ENCODE results near the gene NPDC1.

The NPDC1 gene

DNA sequence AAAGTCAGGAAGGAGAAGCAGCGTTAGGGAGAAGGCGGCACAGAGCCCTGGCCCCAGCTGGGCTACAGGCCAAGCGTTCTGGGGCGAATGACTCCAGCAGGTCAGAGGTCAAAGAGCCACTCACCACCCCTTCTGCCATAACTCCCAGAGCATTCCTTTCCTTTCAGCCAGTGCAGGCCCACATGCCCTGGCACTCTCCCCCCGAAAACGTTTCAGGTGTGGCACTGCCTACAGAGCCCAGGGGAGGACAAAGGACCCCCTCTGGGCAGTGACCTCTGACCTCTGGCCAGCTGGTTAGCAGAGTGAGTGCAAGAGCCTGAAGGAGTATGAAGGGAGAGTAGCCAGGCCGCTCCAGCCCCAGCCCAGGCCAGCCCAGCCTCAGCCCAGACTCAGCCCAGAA, 22.8 kb downstream of the NPDC1 start:
- no peak for DNase-seq

DNA sequence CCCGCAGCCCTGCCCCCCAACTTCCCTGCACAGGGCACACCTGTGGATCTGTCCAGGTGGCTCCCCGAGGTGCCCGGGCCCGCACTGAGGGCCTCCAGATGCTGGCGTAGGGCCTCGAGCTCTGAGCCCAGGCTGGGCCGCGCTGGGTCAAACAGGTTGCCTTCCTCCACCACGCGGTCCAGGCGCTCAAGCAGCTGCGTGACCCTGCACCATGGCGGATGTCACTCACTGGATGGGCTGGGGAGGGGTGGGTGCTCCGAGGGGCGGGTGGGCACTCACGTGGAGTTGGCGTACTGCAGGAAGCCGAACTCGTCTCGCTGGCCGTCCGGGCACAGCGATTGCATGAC, 23.3 kb downstream of the NPDC1 start:
- DNase-seq: no peak

DNA sequence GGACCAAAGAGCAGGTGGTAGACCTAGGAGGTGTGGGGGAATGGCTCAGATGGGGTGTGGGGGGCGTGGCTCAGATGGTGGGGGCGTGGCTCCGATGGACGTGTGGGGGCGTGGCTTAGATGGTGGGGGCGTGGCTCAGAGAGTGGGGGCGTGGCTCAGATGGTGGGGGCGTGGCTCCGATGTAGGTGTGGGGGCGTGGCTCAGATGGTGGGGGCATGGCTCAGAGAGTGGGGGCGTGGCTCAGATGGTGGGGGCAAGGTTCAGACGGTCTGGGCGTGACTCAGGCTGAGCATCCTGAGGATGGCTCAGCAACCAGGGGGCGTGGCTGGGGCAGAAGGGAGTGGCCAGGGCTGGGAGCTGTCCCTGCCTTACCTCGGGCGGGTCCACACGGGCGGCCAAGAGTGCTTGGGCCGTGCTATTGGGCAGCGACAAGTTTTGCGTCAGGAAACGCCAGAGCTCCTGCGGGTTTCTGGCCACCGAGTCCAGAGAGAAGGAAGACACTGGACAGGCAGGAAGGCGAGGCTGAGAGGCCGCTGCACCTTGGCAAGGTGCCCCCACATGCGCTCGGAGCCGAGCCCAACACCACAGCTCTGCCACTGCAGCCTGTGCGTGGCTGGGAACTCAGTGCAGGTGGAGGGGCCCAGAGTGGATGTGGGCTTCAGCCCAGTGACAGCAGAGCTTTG, 23.9 kb downstream of the NPDC1 start:
- no peak for DNase-seq

DNA sequence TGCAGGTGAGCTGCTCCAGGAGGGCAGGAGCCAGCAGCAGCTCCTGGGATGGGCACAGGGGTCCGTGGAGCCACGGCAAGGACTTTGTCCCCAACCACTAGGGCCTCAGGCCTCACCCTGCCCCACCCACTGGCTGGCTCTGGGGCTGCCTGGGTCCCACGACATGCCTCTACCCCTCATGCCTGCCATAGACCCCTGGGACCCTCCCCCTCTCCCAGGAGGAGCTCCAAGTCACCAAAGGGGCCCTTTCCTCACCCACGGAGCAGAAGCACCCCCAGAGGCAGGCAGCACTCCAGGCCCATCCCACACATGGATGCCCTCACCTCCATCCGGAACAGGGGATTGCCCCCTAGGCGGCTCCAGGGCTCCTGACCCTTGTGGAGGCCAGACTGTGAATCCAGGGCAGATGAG, 24.4 kb downstream of the NPDC1 start:
- no peak for DNase-seq

DNA sequence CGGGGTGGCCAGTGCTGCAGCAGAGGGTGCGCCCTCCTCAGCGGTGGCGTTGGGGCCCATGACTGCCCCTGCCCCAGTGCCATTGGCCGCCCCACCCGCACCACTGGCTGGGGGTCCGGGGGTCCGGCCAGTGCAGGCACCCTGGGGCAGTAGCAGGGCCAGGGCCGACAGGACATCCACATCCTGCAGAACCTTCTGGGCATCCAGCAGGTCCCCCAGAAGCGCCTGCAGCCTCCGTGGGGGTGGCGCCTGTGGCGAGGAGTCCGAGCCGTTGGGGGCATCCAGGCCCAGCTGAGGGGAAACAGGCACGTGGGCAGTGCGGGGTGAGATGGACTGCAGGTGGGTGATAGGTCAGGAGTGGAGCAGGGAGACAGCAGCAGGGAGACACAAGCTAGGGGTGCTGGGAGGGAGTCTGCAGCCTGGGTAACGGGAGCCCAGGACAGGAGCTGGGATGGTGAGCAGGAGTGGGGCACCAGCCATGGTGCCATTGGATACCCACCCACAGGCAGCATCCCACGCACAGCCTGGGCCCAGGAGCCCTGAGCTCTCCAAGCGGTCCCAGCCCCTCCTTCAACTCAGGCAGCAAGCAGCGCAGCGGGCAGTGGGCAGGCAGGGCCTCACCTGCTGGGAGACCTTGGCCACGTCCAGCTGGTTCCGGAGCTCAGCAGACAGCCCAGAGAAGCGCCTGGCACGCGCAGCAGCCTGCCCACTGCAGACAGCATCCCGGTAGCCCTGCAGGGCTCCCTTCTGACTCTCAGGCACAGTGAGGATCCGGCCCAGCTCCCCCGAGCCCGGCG, 25.0 kb downstream of the NPDC1 start:
- no peak for DNase-seq

DNA sequence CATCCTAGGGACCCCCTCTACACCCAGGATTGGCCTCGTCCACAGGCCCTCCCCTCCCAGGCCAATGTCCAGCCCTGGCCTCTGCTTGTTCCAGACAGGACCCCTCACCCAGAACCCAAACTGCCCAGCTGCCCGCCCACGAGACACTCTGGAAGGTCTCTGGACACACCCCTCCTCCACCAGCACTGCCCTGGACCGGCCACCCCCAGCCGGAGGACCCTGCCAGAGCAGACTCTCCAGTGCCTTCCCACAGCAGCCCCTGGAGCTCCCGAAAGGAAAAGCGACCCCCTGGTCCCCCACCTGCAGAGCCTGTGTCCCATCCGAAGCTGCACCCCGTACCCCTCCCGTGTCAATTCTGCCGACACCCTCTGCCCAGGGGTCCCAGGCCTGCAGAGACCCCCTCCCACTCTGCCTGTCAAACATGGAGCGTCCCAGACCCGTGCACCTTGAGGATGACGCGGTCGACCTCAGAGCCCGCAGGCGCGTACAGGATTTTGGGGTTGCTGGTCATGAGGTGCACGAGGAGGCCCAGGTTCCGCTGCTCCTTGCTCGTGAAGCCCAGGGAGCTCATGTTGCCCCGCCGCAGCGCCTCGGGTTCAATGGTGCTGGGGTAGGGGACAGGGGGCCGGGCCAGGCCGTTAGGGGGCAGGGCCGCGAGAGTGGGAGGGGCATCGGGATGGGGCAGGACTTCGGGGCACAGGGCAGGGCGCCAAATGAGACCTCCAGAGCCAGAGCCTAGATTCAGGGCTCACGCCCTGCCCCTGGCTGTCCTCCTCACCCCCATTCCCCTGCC, 25.9 kb downstream of the NPDC1 start:
- DNase-seq: no peak

DNA sequence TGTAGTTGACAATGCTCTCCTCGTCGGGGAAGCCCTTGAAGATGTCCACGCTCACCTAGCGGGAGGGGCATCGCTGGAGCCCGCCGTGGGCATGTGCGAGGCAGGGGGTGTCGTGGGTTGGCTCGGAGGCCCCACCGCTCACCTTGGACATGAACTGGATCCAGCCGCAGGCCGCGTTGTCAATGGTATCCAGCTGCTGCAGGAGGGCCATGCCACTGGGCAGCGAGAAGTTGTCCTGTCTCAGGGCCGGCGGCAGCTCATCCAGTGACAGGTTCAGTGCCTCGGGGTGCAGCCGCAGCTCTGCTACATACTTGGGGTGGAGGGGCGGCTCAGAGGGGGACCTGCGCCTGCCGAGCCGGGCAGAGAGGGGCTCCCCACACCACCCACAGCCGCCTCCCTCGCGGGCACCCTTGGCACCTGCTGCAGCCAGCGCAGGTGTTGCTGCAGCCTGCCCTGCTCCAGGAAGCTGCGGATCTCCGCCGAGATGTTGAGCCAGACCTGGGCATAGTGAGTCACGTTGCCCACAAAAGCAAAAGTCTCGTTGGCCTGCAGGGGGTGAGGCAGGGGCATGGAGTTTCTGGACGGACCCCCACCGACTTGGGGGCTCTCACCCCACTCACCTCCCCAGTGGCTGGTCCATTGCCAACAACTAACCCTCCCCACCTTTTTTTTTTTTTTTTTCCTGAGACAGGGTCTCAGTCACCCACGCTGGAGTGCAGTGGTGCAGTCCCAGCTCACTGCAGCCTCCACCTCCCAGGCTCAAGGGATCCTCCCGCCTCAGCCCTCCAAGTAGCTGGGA, 27.0 kb downstream of the NPDC1 start:
- DNase-seq: no peak

DNA sequence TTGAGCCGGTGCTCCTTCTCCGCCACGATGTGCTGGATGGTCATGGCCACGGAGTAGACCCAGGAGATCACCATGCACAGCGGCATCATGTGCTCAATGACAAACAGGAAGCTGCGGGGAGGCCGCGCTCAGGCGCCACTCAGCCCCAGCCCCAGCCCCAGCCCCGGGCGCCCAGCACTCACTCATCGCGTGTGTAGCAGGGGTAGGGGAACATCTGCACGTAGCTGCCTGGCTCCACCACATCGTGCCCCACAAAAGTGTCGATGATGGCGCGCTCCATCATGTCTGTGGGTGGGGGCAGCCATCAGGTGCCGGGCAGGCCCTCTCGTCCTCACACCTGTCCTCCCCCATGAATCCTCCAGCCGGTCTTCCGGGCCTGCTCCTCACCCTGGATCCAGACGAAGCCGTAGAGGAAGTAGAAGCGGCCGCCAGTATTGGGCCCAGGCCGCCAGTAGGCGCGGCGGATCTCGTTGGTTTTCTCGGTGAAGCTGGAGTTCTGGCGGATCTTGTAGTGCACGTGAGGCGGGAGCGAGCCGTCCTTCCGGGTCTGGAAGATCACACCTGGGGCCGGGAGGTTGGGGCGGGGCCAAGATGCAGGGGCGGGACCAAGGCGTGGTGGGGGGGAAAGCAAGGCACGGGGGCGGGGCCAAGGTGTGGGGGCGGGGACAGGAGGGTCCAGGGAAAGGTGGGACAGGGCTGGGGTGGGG, 28.0 kb downstream of the NPDC1 start:
- DNase-seq: no peak

DNA sequence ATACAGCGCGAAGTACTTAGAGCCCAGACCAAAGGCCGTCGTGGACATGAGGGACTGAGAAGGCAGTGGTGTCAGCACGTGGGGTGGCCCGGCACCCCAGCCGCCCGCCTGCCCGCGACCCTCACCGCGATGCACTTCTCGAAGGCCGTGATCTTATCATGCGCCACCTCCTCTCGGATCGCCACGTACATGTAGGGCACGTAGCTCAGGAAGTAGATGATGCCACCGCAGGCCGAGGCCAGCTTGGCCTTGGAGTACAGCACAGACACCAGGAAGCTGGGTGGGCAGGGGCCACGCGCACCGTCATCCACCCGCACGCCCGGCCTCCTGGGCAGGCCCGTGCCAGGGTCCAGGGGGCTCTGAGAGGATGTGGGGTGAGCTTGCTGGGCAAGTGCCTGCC, 28.9 kb downstream of the NPDC1 start:
- DNase-seq: no peak

DNA sequence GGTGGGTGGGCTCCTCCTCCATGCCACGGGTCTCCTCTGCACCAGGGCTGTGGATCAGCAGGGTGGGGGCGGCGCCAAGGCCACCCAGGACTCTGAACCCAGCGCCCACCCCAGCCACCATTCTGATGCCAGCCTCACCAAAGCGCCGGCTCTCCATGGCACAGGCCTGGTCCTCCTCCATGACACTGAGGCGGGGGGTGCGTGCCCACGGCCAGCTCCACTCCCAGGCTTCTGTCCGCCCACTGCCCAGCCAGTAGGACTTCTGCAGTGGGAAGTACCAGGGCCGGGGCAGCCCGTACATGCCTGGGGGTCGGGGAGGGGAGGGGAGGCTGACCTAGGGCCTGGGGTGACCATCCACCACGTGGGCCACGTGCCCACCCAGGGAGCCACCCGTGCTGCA, 29.5 kb downstream of the NPDC1 start:
- no peak for DNase-seq

DNA sequence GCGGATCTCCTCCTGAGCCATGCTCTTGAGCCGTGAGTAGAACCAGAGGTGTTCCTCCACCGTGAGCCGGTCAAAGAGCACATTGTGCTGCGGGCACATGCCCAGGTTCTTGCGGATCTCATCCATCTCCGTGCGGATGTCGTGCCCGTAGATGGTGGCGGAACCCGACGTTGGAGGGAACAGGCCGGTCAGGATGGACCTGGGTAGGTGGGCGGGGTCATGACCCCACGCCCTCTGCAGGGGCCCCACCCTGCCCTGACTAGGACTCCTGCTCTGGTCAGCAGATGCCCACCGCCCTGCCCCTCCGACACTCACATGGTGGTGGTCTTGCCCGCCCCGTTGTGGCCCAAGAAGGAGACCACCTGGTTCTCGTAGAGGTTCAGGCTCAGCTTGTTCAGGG, 30.0 kb downstream of the NPDC1 start:
- DNase-seq: no peak

DNA sequence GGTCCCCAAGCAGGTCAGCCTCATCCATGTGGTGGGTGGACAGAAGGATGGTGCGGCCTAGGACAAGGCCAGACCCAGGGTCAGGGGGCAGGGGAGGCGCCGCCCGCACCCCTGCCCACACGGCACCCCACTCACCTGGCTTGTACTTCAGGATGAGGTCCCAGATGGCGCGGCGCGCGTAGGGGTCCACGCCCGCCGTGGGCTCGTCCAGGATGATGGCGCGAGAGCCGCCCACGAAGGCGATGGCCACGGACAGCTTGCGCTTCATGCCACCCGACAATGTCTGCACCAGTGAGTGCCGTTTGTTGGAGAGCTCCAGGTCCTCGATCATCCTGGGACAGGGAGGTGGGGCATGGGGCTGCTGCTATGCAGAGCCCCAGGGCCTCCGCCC, 30.4 kb downstream of the NPDC1 start:
- no peak for DNase-seq

DNA sequence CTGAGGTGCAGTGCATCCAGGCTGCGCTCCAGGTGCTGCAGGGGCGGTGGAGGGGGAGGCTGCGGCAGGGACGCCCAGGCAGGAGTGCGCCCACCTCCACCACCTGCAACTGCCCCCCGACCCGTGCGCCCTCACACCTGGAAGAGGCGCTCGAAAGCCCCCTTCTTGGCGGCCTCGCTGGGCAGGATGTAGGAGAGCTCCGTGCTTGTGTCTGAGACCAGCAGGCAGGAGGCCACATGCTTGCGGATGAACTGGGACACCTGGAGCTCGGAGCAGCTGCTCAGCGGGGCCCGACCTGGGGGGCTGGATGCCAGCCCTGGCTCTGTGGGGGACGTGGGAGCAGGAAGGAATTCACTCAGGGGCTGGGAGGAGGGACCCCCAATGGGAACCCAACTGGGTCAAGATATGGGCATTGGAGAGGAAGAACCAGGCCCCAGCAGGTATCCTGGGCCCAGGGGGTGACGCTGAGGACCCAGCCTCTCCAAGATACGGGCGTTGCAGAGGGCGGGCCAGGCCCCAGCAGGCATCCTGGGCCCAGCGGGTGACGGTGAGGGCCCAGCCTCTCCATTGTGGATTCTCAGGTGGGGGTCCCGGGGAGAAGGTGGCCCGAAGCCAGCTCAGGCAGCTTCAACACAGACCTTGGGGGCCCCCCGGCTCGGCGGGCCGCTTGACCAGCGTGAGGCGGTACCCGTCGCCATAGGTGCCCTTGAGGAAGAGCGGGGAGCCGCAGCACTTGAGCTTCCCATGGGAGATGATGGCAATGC, 31.0 kb downstream of the NPDC1 start:
- no peak for DNase-seq

DNA sequence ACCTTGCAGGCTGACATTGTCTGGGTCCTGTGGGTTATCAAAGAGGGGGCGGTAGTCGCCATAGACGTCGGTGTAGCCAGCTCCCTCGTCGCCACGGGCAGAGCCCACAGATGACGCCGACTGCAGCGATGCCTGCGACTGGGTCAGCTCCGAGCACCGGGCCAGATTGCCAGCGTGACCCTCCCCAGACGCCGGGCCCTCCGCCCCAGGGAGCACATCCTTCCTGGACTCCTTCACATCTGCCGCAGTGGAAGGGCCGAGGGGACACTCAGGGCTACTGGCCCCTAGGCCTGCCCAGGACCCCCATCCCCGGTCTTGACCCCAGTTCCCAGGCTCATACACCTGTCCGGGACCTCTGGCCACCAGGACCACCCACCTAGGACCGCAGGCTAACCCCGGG, 31.8 kb downstream of the NPDC1 start:
- DNase-seq: no peak

DNA sequence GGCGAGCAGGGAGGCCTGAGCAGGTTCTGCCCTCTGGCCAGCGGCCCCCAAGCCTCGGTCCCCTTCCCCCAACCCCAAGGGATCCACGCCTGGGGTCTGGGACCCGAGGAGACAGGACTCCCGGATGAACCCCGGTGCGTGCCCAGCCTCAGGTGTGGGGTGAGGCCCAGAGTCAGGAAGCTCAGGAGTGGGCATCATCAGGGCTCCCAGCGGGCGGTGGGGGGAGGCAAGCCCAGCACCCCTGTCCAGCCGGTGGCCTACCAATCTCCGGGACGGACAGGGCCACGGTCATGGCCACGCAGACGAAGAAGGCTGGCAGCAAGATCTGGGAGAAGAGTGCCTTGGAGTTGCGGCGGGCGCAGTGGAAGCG, 32.4 kb downstream of the NPDC1 start:
- DNase-seq: no peak

DNA sequence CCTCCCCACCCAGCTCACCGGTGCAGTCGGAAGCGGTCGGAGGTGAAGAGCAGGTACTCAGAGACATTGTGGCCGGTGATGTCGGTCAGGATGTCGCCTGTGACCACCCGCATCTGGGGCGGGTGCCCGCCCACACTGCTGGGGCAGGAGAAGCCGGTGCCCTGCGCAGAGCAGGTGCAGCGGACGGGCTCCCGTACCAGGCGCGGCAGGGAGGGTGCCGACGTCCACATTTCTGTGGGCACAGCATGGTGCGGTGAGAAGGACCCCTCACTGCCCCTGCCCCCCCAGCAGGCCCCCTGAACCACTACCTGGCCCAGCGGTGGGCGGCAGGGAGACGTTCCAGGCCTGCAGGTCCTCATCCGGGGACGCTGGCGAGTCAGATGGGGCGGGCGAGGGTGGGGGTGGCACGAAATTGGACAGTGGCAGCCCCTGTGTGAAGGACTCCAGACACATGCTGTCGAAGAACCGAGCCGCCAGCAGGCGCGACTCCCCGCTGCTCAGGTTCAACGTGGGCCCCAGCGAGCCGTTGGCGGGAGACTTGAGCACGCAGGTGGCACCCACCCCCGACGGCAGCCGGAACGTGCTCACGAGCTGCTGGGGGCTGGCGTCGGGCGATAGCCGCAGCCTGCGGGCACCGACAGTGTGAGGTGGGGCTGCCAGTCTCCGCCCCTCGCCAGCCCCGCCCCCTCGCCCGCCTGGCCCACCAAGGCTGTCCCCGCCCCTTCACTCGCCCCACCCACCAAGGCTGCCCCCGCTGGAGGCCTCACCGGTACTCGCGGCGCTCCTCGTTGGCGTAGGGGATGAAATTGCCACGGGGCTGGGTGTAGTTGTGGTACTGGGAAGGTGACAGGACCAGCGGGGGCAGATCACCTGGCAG, 33.0 kb downstream of the NPDC1 start:
- no peak for DNase-seq

DNA sequence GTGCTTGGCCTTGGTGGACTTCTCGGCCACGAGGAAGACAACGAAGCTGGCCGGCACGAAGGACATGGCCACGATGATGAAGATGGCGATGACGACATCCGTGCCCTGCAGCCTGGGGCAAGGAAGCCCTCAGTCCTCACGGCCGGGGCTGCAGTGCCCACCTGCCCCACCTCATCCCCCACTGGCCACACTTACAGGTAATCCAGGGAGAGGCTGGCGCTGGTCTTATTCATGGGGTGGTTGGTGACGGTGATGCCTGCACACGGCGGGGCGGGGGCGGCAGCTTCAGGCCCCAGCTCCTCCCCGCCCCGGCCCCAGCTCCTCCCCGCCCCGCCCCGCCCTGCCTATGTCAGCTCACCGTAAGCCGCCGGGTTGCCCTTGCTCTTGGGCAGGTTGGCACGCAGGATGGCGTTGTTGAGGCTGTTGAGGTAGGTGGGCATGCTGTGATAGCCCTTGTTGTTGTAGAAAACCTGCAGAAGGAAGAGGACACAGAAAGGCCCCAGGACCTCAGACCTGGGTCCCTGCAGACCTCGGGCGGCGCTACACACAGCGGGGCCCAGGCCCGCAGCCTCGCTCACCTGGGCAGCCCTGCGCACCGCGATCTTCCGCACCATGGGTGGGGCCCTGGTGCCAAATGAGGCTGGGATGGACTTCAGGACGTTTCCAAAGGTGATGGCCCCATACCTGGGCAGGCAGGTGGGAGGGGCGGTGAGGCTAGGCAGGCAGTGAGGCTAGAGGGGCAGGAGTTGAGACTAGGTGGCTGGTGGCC, 33.9 kb downstream of the NPDC1 start:
- DNase-seq: no peak

DNA sequence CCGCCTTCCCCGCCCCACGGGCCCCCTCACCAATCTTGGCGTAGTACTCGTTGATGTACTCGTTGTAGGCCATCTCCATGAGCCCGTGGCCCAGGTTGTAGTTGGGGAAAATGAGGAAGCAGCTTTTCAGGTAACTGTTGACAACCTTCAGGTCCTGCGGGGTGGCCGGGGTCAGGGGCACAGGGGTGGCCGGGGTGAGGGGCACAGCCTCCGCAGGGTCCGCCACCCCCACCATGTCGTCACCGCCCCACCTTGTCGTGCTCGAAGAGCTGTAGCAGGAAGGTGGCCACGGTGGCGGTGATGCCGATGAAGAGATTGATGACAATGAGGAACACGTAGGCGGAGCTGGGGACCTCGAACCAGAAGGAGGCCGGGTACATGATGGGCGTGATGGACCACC, 34.8 kb downstream of the NPDC1 start:
- no peak for DNase-seq

DNA sequence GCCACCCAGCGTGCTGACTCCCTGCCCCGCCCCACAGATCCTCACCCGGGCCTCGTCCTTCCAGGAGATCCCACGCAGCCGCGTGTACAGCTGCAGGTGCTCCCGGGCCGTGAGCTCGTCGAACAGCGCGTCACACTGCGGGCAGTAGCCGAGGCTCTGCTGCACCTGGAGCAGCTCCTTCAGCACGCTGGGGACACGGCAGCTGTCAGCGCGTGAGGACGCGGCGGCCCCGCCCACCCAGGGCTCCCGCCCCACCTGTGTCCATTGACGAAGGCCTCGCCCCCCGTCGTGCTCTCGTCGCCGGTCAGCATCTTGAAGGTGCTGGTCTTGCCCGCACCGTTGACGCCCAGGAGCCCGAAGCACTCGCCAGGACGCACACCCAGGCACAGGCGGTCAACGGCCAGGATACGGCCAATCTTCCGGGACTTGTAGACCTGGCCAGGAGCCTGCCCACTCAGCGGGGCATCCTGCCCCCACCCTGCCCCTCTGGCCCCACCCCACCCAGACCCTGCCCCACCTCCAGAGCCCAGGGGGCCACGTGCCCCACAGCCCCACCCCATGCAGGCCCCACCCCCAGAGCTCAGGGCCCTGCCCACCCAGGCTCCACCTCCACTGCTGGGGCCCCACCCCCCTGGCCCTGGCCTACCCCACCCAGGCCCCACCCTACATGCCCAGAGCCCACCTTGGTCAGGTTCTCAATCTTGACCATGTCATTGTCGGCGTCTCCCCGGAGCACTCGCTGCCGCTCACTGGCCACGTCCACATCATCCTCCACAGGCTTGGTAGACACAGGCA, 35.8 kb downstream of the NPDC1 start:
- no peak for DNase-seq
